Measurements from ENCODE around the gene EPRS1.
"Not testable (repeated sequence)": the region's sequence is repeated elsewhere in the genome, so short reads cannot be mapped to it uniquely, and the experiment has no call there.

The EPRS1 gene

DNA sequence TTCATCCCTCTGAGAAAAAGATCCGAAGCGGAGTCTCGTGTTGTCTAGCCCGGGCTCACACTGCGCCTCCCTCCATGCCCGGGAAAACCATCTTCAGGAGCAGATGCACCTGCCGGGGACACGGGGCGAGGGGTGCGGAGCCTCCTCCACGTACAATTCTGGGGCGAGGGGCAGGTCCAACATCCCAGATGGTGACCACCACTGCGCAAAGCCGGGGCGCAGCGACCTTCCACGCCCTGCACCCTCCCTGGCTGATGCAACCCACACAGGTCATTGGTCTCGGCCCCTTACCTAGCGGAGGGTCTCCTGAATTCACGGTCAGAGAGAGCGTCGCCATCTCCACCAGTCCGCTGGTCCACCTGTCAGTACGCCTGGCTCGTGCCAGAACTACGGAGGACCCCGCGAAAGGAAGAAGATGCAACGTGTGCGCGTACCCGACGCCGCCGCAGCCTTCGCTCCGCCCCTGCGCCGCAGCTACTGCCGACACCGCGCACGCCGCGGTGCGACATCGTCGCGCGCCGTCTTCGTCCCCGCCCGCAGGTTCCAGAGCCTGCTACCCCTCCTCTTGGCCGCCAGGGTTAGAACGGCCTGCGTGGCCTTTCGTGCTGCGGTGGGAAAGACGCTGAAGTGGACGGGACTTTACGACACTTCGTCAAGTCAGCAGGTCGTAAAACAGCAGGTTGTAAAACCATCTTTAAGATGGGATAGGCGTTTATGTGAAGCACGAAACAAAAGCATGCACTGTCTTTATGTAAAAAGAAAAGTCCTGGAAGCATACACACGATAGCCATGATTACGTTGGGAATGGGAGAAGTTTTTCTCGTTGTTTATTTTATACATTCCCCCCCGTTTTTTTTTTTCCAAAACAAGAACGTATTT lies at the start of gene EPRS1:
Gene EPRS1, minus strand, starts transcription at position 454 of the 879 bp plus-strand sequence. Its CDS starts 117 bp downstream, at position 337.
- DNase-seq (ENCODE audit: low read depth), result peak; percentile 92

DNA sequence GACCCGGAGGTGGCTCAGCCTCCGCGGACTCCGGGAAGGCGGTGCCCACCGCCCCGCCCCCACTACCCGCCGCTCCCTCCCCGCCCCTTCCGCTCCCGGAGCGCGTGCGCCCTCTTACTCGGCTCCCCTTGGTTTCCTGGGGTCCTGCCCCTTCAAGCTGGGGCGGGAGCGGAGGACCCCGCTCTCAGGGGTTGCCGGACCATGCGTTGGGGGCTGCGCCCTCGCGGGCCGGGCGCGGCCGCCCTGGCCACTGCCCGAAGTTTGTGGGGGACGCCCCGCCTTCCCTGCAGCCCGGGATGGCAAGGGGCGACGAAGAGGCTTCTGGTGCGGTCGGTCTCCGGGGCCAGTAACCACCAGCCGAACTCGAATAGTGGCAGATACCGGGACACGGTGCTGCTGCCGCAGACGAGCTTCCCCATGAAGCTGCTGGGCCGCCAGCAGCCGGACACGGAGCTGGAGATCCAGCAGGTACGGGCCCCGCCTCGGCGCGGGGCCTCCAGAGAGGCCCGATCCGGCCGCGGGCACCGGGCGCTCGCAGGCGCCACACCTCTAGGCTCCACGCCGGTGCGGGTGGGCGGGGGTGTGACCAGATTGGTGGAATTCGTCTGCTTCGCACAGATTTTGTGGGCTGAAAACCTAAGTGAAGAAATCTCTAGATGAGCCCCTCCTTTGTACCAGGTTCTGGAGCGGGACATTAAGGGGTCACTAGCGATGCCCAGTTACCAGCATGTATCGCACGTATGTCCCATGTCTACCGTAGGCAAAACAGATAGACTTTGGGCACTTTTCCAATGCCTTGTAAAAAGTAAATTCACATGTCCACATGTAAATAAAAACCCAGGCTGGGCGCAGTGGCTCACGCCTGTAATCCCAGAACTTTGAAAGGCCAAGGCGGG lies 48.0 kb upstream of the EPRS1 start, which contains the start of gene IARS2:
Gene IARS2, plus strand, starts transcription at position 117 of the 896 bp plus-strand sequence. Its CDS starts 85 bp downstream, at position 202.
- DNase-seq (ENCODE audit: low read depth), result peak; percentile 88

DNA sequence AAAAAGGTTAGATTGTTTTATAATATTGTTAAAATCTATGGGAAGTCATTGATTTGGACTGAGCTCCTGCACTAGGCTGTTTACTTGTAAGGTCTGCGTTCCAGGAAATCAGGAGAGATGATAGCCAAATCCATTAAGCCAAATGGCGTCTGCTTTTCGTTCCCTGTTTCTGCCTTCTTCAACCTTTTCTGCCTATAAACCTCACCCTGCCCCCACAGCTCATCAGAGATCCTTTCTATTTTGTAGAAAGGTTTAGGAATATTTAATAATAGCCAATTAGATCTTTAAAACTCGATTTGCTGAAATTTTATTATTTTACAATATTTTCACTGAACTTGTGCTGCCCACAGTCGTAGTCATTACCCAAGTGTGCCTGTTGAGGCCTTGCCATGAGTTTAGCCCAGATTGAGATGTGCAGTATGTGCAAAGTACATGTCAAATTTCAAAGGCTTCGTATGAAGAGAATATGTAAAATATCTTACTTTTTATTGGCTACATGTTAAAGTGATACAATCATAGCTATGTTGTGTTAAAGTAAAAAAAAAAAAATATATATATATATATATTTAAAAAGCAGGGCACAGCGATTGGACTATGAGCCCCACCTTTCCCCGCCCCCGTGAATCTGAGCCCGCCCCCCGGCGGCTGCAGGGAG lies 47.2 kb upstream of the EPRS1 start:
- DNase-seq (ENCODE audit: low read depth), result no peak

DNA sequence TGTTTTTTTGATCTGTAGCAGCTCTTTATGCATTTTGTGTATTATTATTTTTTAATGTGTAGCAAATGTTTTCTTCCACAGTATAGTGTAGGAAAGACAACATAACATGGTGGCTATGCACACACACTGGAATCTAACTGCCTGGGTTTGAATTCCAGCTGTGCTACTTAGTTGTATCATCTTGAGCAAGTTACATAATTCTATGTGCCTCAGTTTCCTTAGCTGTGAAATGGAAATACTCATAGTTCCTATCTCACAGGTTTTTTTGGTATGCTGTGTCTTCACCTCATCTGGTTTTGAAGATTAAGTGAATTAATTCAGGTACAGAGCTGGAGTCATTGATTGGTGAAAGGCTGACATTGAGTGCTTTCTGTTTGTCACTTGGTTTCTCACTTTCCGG lies 46.4 kb upstream of the EPRS1 start:
- no peak for DNase-seq (ENCODE audit: low read depth)

- DNase-seq (ENCODE audit: low read depth), result peak; percentile 98
Observed at GRCh38 chr1:220089650-220090556, 43.6 kb upstream of the EPRS1 start, which contains the start of gene BPNT1. TSS of gene BPNT1 (minus strand) at chr1:220089788. CDS start at chr1:220079846, 9,942 bp downstream.

DNA sequence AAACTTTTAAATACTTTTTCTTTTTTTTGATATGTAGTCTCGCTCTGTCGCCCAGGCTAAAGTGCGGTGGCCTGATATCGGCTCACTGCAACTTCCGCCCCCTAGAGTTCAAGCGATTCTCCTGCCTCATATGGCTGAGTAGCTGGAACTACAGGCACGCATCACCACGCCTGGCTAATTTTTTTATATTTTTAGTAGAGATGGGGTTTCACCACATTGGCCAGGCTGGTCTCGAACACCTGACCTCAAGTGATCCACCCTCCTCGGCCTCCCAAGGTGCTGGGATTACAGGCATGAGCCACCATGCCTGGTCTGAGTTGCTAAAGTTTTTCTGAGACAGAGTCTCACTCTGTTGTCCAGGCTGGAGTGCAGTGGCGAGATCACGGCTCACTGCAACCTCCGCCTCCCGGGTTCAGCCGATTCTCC lies 40.0 kb upstream of the EPRS1 start:
- not testable (repeated sequence) for DNase-seq (ENCODE audit: low read depth)

DNA sequence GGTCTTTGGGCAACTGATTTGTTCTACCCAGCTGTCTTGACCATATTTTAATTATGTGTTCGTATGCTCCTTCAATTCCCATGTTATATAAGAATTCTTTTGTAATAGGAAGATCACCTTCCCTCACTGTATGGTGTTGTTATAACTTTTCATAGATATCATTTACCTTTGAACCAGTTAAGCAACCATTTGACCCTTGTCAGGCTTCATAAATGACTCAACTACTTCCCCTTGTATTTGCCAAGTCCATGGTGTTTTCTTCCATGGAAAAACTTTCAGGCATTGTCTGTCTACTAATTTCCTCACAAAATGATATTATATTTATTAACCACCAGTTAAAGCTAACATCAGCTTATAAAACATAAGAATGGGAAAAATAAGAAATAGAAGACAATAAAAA lies 38.2 kb upstream of the EPRS1 start:
- DNase-seq (ENCODE audit: low read depth), result no peak

DNA sequence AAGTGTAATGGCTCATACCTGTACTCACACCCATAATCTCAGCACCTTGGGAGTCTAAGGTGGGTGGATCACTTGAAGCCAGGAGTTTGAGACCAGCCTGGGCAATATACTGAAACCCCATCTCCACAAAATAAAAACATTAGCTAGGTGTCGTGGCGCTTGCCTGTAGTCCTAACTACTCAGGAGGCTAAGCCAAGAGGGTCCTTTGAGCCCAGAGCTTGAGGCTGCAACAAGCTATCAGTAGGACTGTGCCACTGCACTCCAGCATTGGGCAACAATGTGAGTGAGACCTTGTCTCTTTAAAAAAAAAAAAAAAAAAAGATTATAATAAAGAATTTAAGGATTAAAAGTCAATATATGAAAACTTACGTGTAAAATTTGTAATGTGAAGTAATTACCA lies 31.6 kb upstream of the EPRS1 start:
- no peak for DNase-seq (ENCODE audit: low read depth)

GRCh38 chr1:220076861-220077762 lies 30.8 kb upstream of the EPRS1 start:
- no peak for DNase-seq (ENCODE audit: low read depth)

DNA sequence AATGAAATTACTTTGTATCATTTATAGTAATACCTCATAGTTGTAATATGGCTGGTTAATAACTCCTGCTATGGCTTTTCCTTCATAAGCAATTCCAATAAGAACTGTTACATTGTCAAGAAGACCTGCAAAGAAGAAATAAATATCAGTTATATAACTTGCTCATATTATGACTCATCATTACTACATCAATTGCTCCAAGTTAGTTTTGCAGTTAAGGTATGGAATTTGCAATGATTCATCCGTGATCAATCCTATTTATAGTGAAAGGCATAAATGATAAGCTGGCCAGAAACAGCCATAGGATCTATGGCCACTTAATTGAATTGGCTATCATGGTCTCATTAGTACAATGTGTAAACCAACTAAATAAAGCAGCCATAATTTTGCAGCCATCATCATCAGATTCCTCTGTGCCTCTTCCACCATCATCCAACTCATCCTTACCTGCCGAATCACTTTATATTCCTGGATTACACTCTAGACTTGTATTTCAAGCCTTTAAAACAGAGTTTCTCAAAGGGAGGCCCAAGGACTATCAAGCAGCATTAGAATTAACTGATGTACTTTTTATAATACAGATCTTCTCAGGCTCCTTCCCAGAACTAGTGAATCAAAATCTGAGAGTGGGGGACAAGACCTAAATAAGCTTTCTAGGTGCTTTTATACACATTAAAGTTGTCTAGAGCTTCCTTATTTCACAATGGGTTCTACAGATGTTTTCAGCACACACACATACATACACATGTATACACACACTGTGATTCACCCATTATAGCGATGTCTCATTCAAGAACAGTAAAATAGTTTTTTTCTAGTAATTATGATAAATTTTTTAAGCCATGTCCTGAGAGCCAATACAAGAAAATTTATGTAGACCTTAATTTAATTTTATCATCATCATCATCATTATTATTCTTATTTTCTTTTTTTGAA lies 21.2 kb upstream of the EPRS1 start:
- no peak for DNase-seq (ENCODE audit: low read depth)

DNA sequence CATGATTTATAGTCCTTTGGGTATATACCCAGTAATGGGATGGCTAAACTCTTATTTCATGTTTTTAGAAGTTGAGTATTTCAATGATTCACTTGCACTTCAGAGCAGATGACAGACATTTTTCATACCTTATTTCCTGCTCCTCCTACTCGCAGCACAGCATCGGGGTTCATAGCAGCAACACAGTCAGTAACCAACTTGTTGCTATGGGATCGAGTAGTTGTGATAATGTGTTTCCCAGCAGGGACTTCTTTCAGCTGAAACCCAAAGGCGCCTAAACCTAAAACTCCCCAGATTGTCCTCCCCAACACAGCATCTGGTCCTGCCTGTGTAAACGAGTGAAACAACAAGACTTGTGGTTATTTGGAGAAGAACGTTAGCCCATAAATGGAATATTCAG lies 16.3 kb upstream of the EPRS1 start:
- no peak for DNase-seq (ENCODE audit: low read depth)

GRCh38 chr1:220060876-220061275 lies 14.6 kb upstream of the EPRS1 start:
- no peak for DNase-seq (ENCODE audit: low read depth)

- no peak for DNase-seq (ENCODE audit: low read depth)
Observed at GRCh38 chr1:220056374-220056773, 10.1 kb upstream of the EPRS1 start.

DNA sequence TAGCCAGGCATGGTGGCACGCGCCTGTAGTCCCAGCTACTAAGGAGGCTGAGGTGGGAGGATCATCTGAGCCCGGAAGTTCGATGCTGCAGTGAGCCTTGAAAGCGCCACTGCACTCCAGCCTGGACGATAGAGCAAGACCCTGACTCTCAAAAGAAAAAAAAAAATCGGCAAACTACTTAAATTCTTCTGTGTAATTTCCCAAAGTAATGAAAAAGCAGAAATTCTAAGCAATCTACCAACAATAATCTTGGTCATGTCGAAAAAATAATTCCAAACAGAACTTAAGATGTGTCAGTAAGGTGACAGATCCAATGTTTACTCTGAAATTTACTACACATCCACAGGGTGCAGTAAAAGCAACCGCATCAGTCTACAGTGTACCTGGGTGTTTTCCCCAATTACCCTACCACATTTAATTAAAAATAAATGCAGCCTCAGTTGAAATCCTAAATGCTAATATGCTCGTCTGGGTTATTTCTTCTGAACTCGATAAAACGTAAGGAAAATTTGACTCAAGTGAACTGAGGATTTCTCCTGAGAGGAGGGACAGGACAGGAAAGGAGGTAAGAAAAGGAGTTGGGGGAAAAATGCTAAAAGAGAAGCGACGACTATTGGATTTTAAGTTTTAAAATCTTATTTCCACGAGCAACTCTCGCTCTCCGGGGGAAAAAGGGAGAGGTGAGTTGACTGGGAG lies 801 bp downstream of the EPRS1 start:
- no peak for DNase-seq (ENCODE audit: low read depth)

DNA sequence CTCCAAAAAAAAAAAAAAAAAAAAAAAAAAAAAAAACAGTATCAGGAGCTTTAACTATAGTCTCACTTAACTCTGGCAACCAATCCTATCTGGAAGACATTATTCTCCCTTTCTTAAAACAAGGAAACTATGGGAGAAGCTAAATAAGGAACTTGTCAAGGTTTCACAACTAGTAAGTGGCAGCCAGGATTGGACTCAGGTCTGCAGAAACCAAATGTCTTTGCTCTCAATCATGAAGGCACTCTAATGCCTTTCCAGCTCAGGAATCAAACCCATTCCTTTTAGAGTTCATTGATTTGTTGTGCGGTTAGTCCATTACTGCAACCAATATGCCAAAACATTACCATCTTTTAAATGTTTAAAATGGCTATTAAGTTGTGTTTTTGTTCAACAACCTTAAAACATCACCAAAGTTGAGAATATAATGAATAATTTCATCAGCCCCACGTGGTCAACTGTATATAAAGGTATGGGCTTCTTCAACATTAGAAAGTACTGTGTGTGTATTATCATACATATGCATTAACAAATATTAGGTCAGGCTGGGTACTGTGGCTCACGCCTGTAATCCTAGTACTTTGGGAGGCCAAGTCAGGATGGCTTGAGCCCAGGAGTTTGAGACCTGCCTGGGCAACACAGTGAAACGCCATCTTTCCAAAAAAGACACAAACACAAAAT lies 1.5 kb downstream of the EPRS1 start:
- no peak for DNase-seq (ENCODE audit: low read depth)

DNA sequence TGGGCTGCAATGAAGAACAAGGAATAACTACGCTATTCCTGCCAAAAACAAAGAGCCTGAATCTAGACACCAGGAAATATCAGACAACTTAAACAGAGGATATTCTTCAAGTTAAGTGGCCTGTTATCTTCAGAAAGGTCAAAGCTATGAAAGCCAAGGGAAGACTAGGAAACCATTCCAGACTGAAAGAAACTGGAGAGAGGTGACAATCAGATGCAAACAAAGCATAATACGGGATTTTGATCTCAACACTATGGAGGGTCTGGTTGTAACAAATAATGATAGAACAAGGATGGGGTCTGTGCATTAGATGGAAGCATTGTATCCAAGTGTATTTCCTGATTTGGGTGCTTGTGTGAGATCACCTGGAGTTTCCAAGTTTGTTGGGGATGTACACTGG lies 2.7 kb downstream of the EPRS1 start:
- DNase-seq (ENCODE audit: low read depth), result no peak

DNA sequence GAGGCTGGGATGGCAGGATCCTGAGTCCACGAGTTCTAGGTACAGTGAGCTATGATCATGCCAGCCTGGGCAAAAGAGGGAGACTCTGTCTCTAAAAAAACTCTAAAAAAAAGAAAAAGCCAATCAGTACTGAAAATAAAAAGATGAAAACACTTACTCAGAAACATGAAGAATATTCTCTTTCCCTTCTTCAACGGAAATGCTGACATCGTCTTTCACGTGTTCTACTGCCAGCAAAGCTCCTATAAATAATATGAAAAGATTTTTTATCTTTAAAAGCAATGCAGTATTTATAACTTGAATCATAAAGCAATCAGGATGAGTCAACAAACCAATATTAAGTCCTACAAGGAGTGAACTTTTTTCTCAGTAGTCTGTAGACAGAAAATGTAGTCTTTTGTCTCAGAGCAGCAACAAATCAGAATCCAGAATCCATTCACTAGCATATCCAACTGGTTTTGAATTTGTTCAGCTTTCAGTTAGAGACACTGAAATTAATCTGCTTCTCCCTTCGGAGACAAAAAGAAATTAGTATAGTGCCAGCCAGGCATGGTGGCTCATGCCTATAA lies 6.2 kb downstream of the EPRS1 start:
- no peak for DNase-seq (ENCODE audit: low read depth)
